ENCODE data around the gene RNF180.

Gene RNF180

DNA sequence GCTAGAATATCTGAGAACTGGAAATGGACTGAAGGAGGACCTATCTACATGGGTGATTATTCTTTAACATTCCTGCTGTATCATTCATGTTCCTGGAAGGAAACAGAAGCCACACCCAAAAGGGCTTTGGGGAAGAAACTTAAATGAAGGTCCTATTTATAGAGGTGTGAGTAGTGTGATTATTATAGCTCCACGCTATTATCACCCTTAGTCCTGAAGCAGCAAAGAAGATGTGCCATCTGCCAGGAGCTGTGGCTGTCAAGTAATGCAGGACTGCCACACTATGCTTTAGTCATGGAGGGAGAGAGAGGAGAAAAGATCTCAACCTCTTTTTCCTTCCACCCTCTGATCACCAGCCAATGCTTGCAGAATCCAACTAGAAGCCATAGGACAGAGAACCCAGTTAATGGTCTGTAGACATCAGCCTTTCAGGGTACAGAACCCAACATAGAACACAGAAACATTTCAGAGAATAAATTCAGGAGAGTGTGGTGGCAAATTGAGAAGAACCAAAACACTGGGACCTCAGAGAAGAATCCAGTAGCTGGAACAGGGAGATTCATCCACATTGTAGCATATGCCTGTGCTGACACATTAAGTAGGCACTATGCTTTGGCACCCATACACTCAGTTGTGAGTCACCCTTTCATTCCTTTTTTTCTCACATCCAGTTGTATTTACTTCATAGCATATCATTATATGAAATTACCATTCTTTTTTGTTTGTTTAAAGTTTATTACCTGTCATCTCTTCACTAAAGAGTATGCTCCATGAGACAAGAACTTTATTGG is 21.0 kb upstream of the RNF180 start:
- TF ChIP-seq CTCF (IDR thresholded peaks at IDR 0.05; ENCODE audit: poor library complexity, severe bottlenecking): no peak
- DNase-seq (ENCODE audit: low spot score): no peak

GRCh38 chr5:64145216-64145895 is 20.3 kb upstream of the RNF180 start:
- TF ChIP-seq CTCF (IDR thresholded peaks at IDR 0.05; ENCODE audit: poor library complexity, severe bottlenecking): no peak
- H3K27me3 ChIP-seq (ENCODE audit: insufficient read depth, poor library complexity, severe bottlenecking): no peaks in the 10 kb centered on the region
- no peak overlapping the region for H3K27ac ChIP-seq (ENCODE audit: poor library complexity, severe bottlenecking)
- no peaks in the 10 kb centered on the region for H3K9me3 ChIP-seq (ENCODE audit: severe bottlenecking)
- H3K4me3 ChIP-seq (ENCODE audit: severe bottlenecking): no peak overlapping the region
- ATAC-seq (ENCODE audit: low read depth): no peak
- H3K4me1 ChIP-seq (ENCODE audit: insufficient read depth, poor library complexity, severe bottlenecking): no peaks in the 10 kb centered on the region
- no peaks in the 10 kb centered on the region for H3K36me3 ChIP-seq (ENCODE audit: low read depth)
- no peak for DNase-seq (ENCODE audit: low spot score)

More for the DNA sequence above, 21.0 kb upstream of the RNF180 start:
- H3K27ac ChIP-seq (ENCODE audit: poor library complexity, severe bottlenecking): no peak overlapping the region
- H3K9me3 ChIP-seq (ENCODE audit: severe bottlenecking): no peaks in the 10 kb centered on the region
- H3K36me3 ChIP-seq (ENCODE audit: low read depth): no peaks in the 10 kb centered on the region
- no peaks in the 10 kb centered on the region for H3K4me1 ChIP-seq (ENCODE audit: insufficient read depth, poor library complexity, severe bottlenecking)
- peak; percentile 78 for ATAC-seq (ENCODE audit: low read depth)
- no peak overlapping the region for H3K4me3 ChIP-seq (ENCODE audit: severe bottlenecking)
- no peaks in the 10 kb centered on the region for H3K27me3 ChIP-seq (ENCODE audit: insufficient read depth, poor library complexity, severe bottlenecking)

- DNase-seq (ENCODE audit: low spot score) (no peak), ATAC-seq (ENCODE audit: low read depth) (no peak)
- H3K4me1 ChIP-seq (ENCODE audit: insufficient read depth, poor library complexity, severe bottlenecking): no peaks in the 10 kb centered on the region
- H3K9me3 ChIP-seq (ENCODE audit: severe bottlenecking): no peaks in the 10 kb centered on the region
- no peak overlapping the region for H3K4me3 ChIP-seq (ENCODE audit: severe bottlenecking)
- no peak for TF ChIP-seq CTCF (IDR thresholded peaks at IDR 0.05; ENCODE audit: poor library complexity, severe bottlenecking)
- no peaks in the 10 kb centered on the region for H3K27me3 ChIP-seq (ENCODE audit: insufficient read depth, poor library complexity, severe bottlenecking)
- no peaks in the 10 kb centered on the region for H3K36me3 ChIP-seq (ENCODE audit: low read depth)
- no peak overlapping the region for H3K27ac ChIP-seq (ENCODE audit: poor library complexity, severe bottlenecking)
Measured at GRCh38 chr5:64147379-64147778, 18.3 kb upstream of the RNF180 start.

- ATAC-seq (ENCODE audit: low read depth): peak; percentile 38; the same call in 1 of the 3 replicates
- H3K9me3 ChIP-seq (ENCODE audit: severe bottlenecking): peaks cover under 1% of the 10 kb centered on the region
- TF ChIP-seq CTCF (IDR thresholded peaks at IDR 0.05; ENCODE audit: poor library complexity, severe bottlenecking): peak; percentile 97
- no peaks in the 10 kb centered on the region for H3K27me3 ChIP-seq (ENCODE audit: insufficient read depth, poor library complexity, severe bottlenecking)
- no peak for DNase-seq (ENCODE audit: low spot score)
- H3K36me3 ChIP-seq (ENCODE audit: low read depth): no peaks in the 10 kb centered on the region
- no peak overlapping the region for H3K27ac ChIP-seq (ENCODE audit: poor library complexity, severe bottlenecking)
- no peak overlapping the region for H3K4me3 ChIP-seq (ENCODE audit: severe bottlenecking)
- H3K4me1 ChIP-seq (ENCODE audit: insufficient read depth, poor library complexity, severe bottlenecking): no peaks in the 10 kb centered on the region
Measured at GRCh38 chr5:64147849-64148441, 17.7 kb upstream of the RNF180 start.

Measured in RWPE2 (cell line).